Liver (tissue), 9 donors: ENCODE measurements around the gene PPP6R2. TPM values are rescaled to one million over a fixed set of nuclear protein-coding genes. Genes with fewer than 3 reads are reported as not detected.

Source experiments
- DNase-seq: peaks from one replicate; pipeline ENCODE4 v3.0.0-alpha.2; 2017; ENCODE audit warnings: low spot score
- H3K27ac ChIP-seq, 2 donors: one replicate each; pipeline ENCODE4 v1.7.0; 2013; ENCODE audit warnings: inconsistent platforms in 2 of 2, low read length in 2 of 2, control low read depth in 1 of 2, low read depth in 1 of 2, mild to moderate bottlenecking in 1 of 2
- H3K27me3 ChIP-seq, 4 donors: one replicate each; pipeline versions ENCODE4 v1.6.1 to v1.7.0; 2013; ENCODE audit warnings: low read length in 3 of 4, inconsistent platforms in 1 of 4, mild to moderate bottlenecking in 1 of 4, moderate library complexity in 1 of 4; ENCODE audit not compliant: control insufficient read depth in 4 of 4, insufficient read depth in 4 of 4
- H3K36me3 ChIP-seq, 4 donors: one replicate each; pipeline versions ENCODE4 v1.6.1 to v1.7.0; 2013; ENCODE audit warnings: low read length in 3 of 4, mild to moderate bottlenecking in 3 of 4, low read depth in 1 of 4, moderate library complexity in 1 of 4; ENCODE audit not compliant: control insufficient read depth in 4 of 4, insufficient read depth in 3 of 4
- H3K4me1 ChIP-seq, 4 donors: one replicate each; pipeline versions ENCODE4 v1.6.1 to v1.7.0; 2013; ENCODE audit warnings: low read length in 3 of 4, mild to moderate bottlenecking in 3 of 4, moderate library complexity in 1 of 4; ENCODE audit not compliant: control insufficient read depth in 4 of 4, insufficient read depth in 4 of 4
- H3K4me3 ChIP-seq, 3 donors: one replicate each; pipeline versions ENCODE4 v1.6.1 to v1.7.0; 2013; ENCODE audit warnings: low read length in 3 of 3, control low read depth in 1 of 3, low read depth in 1 of 3, mild to moderate bottlenecking in 1 of 3
- H3K9ac ChIP-seq, 2 donors: one replicate each; pipeline ENCODE4 v1.7.0; 2013; ENCODE audit warnings: low read length in 2 of 2, mild to moderate bottlenecking in 2 of 2, moderate library complexity in 2 of 2, control low read depth in 1 of 2, low read depth in 1 of 2
- H3K9me3 ChIP-seq, 4 donors: one replicate each; pipeline versions ENCODE4 v1.6.1 to v1.7.0; 2013; ENCODE audit warnings: low read length in 3 of 4; ENCODE audit not compliant: control insufficient read depth in 4 of 4
- EGR1 ChIP-seq, 2 donors: IDR thresholded peaks; 2 replicates each; pipeline ENCODE4 v1.6.1; 2016 to 2018; ENCODE audit warnings: antibody characterized with exemption in 2 of 2, low read depth in 2 of 2
- FOXA1 ChIP-seq: IDR thresholded peaks from 2 replicates; pipeline ENCODE4 v1.6.1; 2016; ENCODE audit warnings: antibody characterized with exemption
- FOXA2 ChIP-seq: IDR thresholded peaks from 2 replicates; pipeline ENCODE4 v1.6.1; 2016; ENCODE audit warnings: antibody characterized with exemption
- GABPA ChIP-seq, 2 donors: IDR thresholded peaks in 1 of 2; conservative IDR thresholded peaks in 1 of 2; 2 replicates each; pipeline ENCODE4 v1.6.1; 2016; ENCODE audit warnings: antibody characterized with exemption in 2 of 2, mild to moderate bottlenecking in 1 of 2, moderate library complexity in 1 of 2
- HNF4A ChIP-seq, 2 donors: conservative IDR thresholded peaks; 2 replicates each; pipeline ENCODE4 v1.6.1; 2016; ENCODE audit warnings: antibody characterized with exemption in 2 of 2, mild to moderate bottlenecking in 2 of 2
- HNF4G ChIP-seq: IDR thresholded peaks from 2 replicates; pipeline ENCODE4 v1.6.1; 2016; ENCODE audit warnings: antibody characterized with exemption
- JUND ChIP-seq, 2 donors: IDR thresholded peaks; 2 replicates each; pipeline ENCODE4 v1.6.1; 2016; ENCODE audit warnings: antibody characterized with exemption in 2 of 2
- NR2F2 ChIP-seq: IDR thresholded peaks from 2 replicates; pipeline ENCODE4 v1.6.1; 2016; ENCODE audit warnings: antibody characterized with exemption
- RAD21 ChIP-seq, 2 donors: IDR thresholded peaks; 2 replicates each; pipeline ENCODE4 v1.6.1; 2016; ENCODE audit warnings: antibody characterized with exemption in 2 of 2, mild to moderate bottlenecking in 2 of 2
- RXRA ChIP-seq, 2 donors: IDR thresholded peaks; 2 replicates each; pipeline ENCODE4 v1.6.1; 2017 to 2018; ENCODE audit warnings: antibody characterized with exemption in 2 of 2, mild to moderate bottlenecking in 1 of 2
- SP1 ChIP-seq: IDR thresholded peaks from 2 replicates; pipeline ENCODE4 v1.6.1; 2018; ENCODE audit warnings: antibody characterized with exemption, mild to moderate bottlenecking
- TAF1 ChIP-seq: conservative IDR thresholded peaks from 2 replicates; pipeline ENCODE4 v1.6.1; 2016; ENCODE audit warnings: antibody characterized with exemption, mild to moderate bottlenecking
- YY1 ChIP-seq: IDR thresholded peaks from 2 replicates; pipeline ENCODE4 v1.6.1; 2016; ENCODE audit warnings: antibody characterized with exemption, mild to moderate bottlenecking
- WGBS: extraction: QIAGEN DNeasy Blood & Tissue Kit; methylation state at CpG from one replicate; pipeline ENCODE4 v1.1.7; 2013; 5-methylcytosine and 5-hydroxymethylcytosine counted together
- polyA plus RNA-seq, 2 donors: library from polyadenylated mRNA; stranded (reverse) in 1 of 2; unstranded in 1 of 2; fragments of 200-250 nt in 1 of 2; fragments of >200 nt in 1 of 2; fragmentation: Nextera tagmentation in 1 of 2; extraction: Ambion mirVana in 1 of 2; gene quantifications; one replicate each; pipeline versions ENCODE4 v1.2.1 to v1.2.3, GENCODE V29; 2013 to 2015
- total RNA-seq, 2 donors: library from RNA; depleted of rRNA; stranded (reverse); fragments of >200 nt; gene quantifications; one replicate each; pipeline ENCODE4 v1.2.3, GENCODE V29; 2014
- TF ChIP-seq, protein P1 (sequence below): IDR thresholded peaks from 2 replicates; pipeline ENCODE4 v1.6.1; 2016; ENCODE audit warnings: antibody characterized with exemption
- TF ChIP-seq, protein P2 (sequence below): fragments of 150-350 bp; IDR thresholded peaks from 2 replicates; pipeline ENCODE4 v1.5.1; 2017; ENCODE audit warnings: improper control_type of control experiment, low read depth, low read length; ENCODE audit not compliant: missing input control
- TF ChIP-seq, protein P3 (sequence below): IDR thresholded peaks from 2 replicates; pipeline ENCODE4 v1.6.1; 2016; ENCODE audit warnings: antibody characterized with exemption
- TF ChIP-seq, protein P4 (sequence below): IDR thresholded peaks from 2 replicates; pipeline ENCODE4 v1.6.1; 2016; ENCODE audit warnings: antibody characterized with exemption, mild to moderate bottlenecking
- TF ChIP-seq, protein P5 (sequence below): IDR thresholded peaks from 2 replicates; pipeline ENCODE4 v1.6.1; 2016; ENCODE audit warnings: antibody characterized with exemption
- donor health status: healthy.
- donor health status: healthy.
- donor health status: healthy.
- donor health status: healthy.
- donor health status: healthy.

PPP6R2 gene
- total and polyA plus RNA-seq, 4 donors = 28.8 to 117 (median 47.2) TPM

DNA sequence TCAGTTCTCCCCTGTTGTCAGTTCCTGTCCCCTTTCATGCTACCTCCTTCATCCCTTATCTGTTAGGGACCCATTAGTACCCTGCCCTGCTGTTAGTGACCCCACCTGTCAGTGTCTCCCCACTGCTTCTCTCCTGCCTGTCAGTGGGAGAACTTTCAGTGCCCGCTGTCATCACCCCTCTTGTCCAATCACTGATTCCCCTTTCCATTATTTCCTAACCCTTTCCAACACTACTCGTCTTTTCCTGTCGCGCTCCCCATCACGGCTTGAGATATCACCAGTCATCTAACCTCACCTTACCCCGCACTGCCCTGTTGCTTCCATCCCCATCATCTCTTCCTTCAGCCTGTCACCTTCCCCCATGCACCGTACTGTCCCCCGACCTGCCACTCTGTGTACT, 4.0 kb downstream of the PPP6R2 start:
- Histone ChIP-seq H3K27me3 (no peaks in the 10 kb centered on the region), H3K4me3 (no peak overlapping the region), H3K9ac (no peak overlapping the region), H3K4me1 (peaks cover 3 to 17% (median 14%) of the 10 kb centered on the region in 4 donors), H3K36me3 (peaks cover 0 to under 1% (median under 1%) of the 10 kb centered on the region in 4 donors), H3K9me3 (no peaks in the 10 kb centered on the region), H3K27ac (no peak overlapping the region)
- no peak for TF ChIP-seq FOXA1
- no peak for TF ChIP-seq GABPA (IDR thresholded peaks at IDR 0.05 in 1 of 2, conservative IDR thresholded peaks at IDR 0.05 in 1 of 2)
- TF ChIP-seq RXRA (IDR thresholded peaks at IDR 0.05) = no peak
- TF ChIP-seq JUND (IDR thresholded peaks at IDR 0.05) = no peak
- no peak for TF ChIP-seq FOXA2
- no peak for TF ChIP-seq NR2F2
- no peak for TF ChIP-seq TAF1
- TF ChIP-seq, protein P1, sequence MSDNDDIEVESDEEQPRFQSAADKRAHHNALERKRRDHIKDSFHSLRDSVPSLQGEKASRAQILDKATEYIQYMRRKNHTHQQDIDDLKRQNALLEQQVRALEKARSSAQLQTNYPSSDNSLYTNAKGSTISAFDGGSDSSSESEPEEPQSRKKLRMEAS = no peak
- no peak for TF ChIP-seq HNF4G
- no peak for TF ChIP-seq YY1
- TF ChIP-seq, protein P2, sequence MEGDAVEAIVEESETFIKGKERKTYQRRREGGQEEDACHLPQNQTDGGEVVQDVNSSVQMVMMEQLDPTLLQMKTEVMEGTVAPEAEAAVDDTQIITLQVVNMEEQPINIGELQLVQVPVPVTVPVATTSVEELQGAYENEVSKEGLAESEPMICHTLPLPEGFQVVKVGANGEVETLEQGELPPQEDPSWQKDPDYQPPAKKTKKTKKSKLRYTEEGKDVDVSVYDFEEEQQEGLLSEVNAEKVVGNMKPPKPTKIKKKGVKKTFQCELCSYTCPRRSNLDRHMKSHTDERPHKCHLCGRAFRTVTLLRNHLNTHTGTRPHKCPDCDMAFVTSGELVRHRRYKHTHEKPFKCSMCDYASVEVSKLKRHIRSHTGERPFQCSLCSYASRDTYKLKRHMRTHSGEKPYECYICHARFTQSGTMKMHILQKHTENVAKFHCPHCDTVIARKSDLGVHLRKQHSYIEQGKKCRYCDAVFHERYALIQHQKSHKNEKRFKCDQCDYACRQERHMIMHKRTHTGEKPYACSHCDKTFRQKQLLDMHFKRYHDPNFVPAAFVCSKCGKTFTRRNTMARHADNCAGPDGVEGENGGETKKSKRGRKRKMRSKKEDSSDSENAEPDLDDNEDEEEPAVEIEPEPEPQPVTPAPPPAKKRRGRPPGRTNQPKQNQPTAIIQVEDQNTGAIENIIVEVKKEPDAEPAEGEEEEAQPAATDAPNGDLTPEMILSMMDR = no peak
- TF ChIP-seq HNF4A (conservative IDR thresholded peaks at IDR 0.05) = no peak
- TF ChIP-seq, protein P3, sequence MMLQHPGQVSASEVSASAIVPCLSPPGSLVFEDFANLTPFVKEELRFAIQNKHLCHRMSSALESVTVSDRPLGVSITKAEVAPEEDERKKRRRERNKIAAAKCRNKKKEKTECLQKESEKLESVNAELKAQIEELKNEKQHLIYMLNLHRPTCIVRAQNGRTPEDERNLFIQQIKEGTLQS = no peak
- TF ChIP-seq, protein P4, sequence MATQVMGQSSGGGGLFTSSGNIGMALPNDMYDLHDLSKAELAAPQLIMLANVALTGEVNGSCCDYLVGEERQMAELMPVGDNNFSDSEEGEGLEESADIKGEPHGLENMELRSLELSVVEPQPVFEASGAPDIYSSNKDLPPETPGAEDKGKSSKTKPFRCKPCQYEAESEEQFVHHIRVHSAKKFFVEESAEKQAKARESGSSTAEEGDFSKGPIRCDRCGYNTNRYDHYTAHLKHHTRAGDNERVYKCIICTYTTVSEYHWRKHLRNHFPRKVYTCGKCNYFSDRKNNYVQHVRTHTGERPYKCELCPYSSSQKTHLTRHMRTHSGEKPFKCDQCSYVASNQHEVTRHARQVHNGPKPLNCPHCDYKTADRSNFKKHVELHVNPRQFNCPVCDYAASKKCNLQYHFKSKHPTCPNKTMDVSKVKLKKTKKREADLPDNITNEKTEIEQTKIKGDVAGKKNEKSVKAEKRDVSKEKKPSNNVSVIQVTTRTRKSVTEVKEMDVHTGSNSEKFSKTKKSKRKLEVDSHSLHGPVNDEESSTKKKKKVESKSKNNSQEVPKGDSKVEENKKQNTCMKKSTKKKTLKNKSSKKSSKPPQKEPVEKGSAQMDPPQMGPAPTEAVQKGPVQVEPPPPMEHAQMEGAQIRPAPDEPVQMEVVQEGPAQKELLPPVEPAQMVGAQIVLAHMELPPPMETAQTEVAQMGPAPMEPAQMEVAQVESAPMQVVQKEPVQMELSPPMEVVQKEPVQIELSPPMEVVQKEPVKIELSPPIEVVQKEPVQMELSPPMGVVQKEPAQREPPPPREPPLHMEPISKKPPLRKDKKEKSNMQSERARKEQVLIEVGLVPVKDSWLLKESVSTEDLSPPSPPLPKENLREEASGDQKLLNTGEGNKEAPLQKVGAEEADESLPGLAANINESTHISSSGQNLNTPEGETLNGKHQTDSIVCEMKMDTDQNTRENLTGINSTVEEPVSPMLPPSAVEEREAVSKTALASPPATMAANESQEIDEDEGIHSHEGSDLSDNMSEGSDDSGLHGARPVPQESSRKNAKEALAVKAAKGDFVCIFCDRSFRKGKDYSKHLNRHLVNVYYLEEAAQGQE = no peak
- TF ChIP-seq, protein P5, sequence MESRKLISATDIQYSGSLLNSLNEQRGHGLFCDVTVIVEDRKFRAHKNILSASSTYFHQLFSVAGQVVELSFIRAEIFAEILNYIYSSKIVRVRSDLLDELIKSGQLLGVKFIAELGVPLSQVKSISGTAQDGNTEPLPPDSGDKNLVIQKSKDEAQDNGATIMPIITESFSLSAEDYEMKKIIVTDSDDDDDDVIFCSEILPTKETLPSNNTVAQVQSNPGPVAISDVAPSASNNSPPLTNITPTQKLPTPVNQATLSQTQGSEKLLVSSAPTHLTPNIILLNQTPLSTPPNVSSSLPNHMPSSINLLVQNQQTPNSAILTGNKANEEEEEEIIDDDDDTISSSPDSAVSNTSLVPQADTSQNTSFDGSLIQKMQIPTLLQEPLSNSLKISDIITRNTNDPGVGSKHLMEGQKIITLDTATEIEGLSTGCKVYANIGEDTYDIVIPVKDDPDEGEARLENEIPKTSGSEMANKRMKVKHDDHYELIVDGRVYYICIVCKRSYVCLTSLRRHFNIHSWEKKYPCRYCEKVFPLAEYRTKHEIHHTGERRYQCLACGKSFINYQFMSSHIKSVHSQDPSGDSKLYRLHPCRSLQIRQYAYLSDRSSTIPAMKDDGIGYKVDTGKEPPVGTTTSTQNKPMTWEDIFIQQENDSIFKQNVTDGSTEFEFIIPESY = no peak
- no peak for TF ChIP-seq SP1
- TF ChIP-seq EGR1 (IDR thresholded peaks at IDR 0.05; ENCODE audit: low read depth in 2 of 2) = no peak
- no peak for TF ChIP-seq RAD21 (IDR thresholded peaks at IDR 0.05)
- 85% methylated on average over 8 of the region's 8 CpGs for WGBS
- DNase-seq = no peak
